ENCODE results near the gene PGM1. TPM values are rescaled to one million over a fixed set of nuclear protein-coding genes. Genes with fewer than 3 reads are reported as not detected.

Gene PGM1
- polyA plus RNA-seq, 3 donors: 8.2 to 39.8 (median 28.7) TPM

- no peak overlapping the region for H3K9ac ChIP-seq (ENCODE audit: insufficient read depth, low read length, poor library complexity, severe bottlenecking)
- no peaks in the 10 kb centered on the region for H3K36me3 ChIP-seq (replicated peaks in 1 of 2; ENCODE audit: control insufficient read depth in 1 of 2, insufficient read depth in 2 of 2, low read length in 2 of 2)
- H3K4me3 Mint-ChIP-seq: no peak overlapping the region
- H3K27me3 Mint-ChIP-seq (ENCODE audit: low read depth in 3 of 3): no peaks in the 10 kb centered on the region
- no peak overlapping the region for H3K4me2 ChIP-seq (replicated peaks; ENCODE audit: extremely low read depth, low read length, poor library complexity, severe bottlenecking)
- H3K4me3 ChIP-seq (replicated peaks in 1 of 3; ENCODE audit: low read depth in 2 of 3, low read length in 3 of 3): no peak overlapping the region
- H2AFZ ChIP-seq (ENCODE audit: insufficient read depth, low read depth, low read length, poor library complexity, severe bottlenecking): no peak overlapping the region
- no peak overlapping the region for H3K27ac ChIP-seq (ENCODE audit: low read depth in 1 of 2, low read length in 2 of 2)
- peaks cover under 1 to 3% of the 10 kb centered on the region in 2 donors for H3K4me1 ChIP-seq (ENCODE audit: control insufficient read depth in 1 of 2, insufficient read depth in 2 of 2, low read length in 2 of 2)
- peaks cover 0 to 4% (median 0%) of the 10 kb centered on the region in 7 donors for H3K9me3 Mint-ChIP-seq
- DNase-seq: no peak
- no peak for TF ChIP-seq CTCF (IDR thresholded peaks at IDR 0.05)
- intact Hi-C loops (cut with micrococcal nuclease): no loop called here
- H3K27me3 ChIP-seq (ENCODE audit: control insufficient read depth in 2 of 2, insufficient read depth in 2 of 2, low read length in 2 of 2): no peaks in the 10 kb centered on the region
- peaks cover 8 to 10% of the 10 kb centered on the region in 2 donors for H3K36me3 Mint-ChIP-seq
- peaks cover 42% of the 10 kb centered on the region for H3K79me2 ChIP-seq (ENCODE audit: insufficient read depth, low read length)
- no peaks in the 10 kb centered on the region for H3K9me3 ChIP-seq (replicated peaks in 1 of 2; ENCODE audit: control insufficient read depth in 1 of 2, insufficient read depth in 1 of 2, low read length in 2 of 2)
- H4K20me1 ChIP-seq (ENCODE audit: insufficient read depth, low read length): no peaks in the 10 kb centered on the region
- WGBS (ENCODE audit: insufficient coverage): no CpG with 5 or more reads among the region's 5 CpGs
- H3K4me1 Mint-ChIP-seq: peaks cover 21% of the 10 kb centered on the region
- H3K27ac Mint-ChIP-seq: no peak overlapping the region
Measured at GRCh38 chr1:63599799-63600198, 6.6 kb downstream of the PGM1 start.

- no peak overlapping the region for H2AFZ ChIP-seq (ENCODE audit: insufficient read depth, low read depth, low read length, poor library complexity, severe bottlenecking)
- WGBS (ENCODE audit: insufficient coverage): 88% methylated on average over 1 of the region's 5 CpGs
- DNase-seq: no peak
- no peaks in the 10 kb centered on the region for H3K36me3 ChIP-seq (replicated peaks in 1 of 2; ENCODE audit: control insufficient read depth in 1 of 2, insufficient read depth in 2 of 2, low read length in 2 of 2)
- H3K4me1 ChIP-seq (ENCODE audit: control insufficient read depth in 1 of 2, insufficient read depth in 2 of 2, low read length in 2 of 2): no peaks in the 10 kb centered on the region
- no peak for TF ChIP-seq CTCF (IDR thresholded peaks at IDR 0.05)
- peaks cover 8 to 10% of the 10 kb centered on the region in 2 donors for H3K36me3 Mint-ChIP-seq
- H3K27me3 ChIP-seq (ENCODE audit: control insufficient read depth in 2 of 2, insufficient read depth in 2 of 2, low read length in 2 of 2): no peaks in the 10 kb centered on the region
- no peaks in the 10 kb centered on the region for H3K27me3 Mint-ChIP-seq (ENCODE audit: low read depth in 3 of 3)
- no peak overlapping the region for H3K4me3 Mint-ChIP-seq
- H3K9me3 Mint-ChIP-seq: peaks cover 0 to 4% (median 0%) of the 10 kb centered on the region in 7 donors
- H3K4me1 Mint-ChIP-seq: peaks cover 26% of the 10 kb centered on the region
- H3K27ac Mint-ChIP-seq: no peak overlapping the region
- H3K79me2 ChIP-seq (ENCODE audit: insufficient read depth, low read length): peaks cover 38% of the 10 kb centered on the region
- H4K20me1 ChIP-seq (ENCODE audit: insufficient read depth, low read length): no peaks in the 10 kb centered on the region
- intact Hi-C loops (cut with micrococcal nuclease): no loop called here
- H3K4me2 ChIP-seq (replicated peaks; ENCODE audit: extremely low read depth, low read length, poor library complexity, severe bottlenecking): no peak overlapping the region
- no peak overlapping the region for H3K4me3 ChIP-seq (replicated peaks in 1 of 3; ENCODE audit: low read depth in 2 of 3, low read length in 3 of 3)
- H3K27ac ChIP-seq (ENCODE audit: low read depth in 1 of 2, low read length in 2 of 2): no peak overlapping the region
- no peaks in the 10 kb centered on the region for H3K9me3 ChIP-seq (replicated peaks in 1 of 2; ENCODE audit: control insufficient read depth in 1 of 2, insufficient read depth in 1 of 2, low read length in 2 of 2)
- H3K9ac ChIP-seq (ENCODE audit: insufficient read depth, low read length, poor library complexity, severe bottlenecking): no peak overlapping the region
Measured at GRCh38 chr1:63600248-63600647, 7.0 kb downstream of the PGM1 start.

Data from CD14-positive monocyte (primary cell).